Measurements from ENCODE around the gene TRPM5. TPM values are rescaled to one million over a fixed set of nuclear protein-coding genes. Genes with fewer than 3 reads are reported as not detected.

TRPM5 gene
- total and polyA plus RNA-seq, 2 donors (not counting 1 experiment from before 2014, with no cell fraction given), result 0.03 TPM; not detected in 1

- Mint-ChIP-seq H3K4me3 (peak overlapping the region; percentile 73), H3K27ac (peak overlapping the region; percentile 46), H3K9me3 (ENCODE audit: insufficient read depth) (peaks cover 6% of the 10 kb centered on the region), H3K4me1 (peaks cover 31% of the 10 kb centered on the region), H3K27me3 (no peaks in the 10 kb centered on the region)
- ATAC-seq (ENCODE audit: low read depth) (no peak), DNase-seq (no peak)
- Histone ChIP-seq H3K4me3 (ENCODE audit: control extremely low read depth in 1 of 5, extremely low read depth in 1 of 5, insufficient read depth in 1 of 5, low read depth in 2 of 5, low read length in 4 of 5) (peak overlapping the region in 1 of 5 experiments; percentile 23), H4K20me1 (ENCODE audit: control insufficient read depth, insufficient read depth, low read length, poor library complexity, severe bottlenecking) (peaks cover 24% of the 10 kb centered on the region), H3K9ac (ENCODE audit: low read length) (peak overlapping the region; percentile 51), H3K36me3 (replicated peaks in 1 of 2; ENCODE audit: control extremely low read depth in 1 of 2, control insufficient read depth in 1 of 2, extremely low read depth in 1 of 2, insufficient read depth in 2 of 2, low read length in 1 of 2) (peaks cover 0 to 2% of the 10 kb centered on the region in 2 experiments), H3K27me3 (replicated peaks in 1 of 4; ENCODE audit: control extremely low read depth in 1 of 4, control insufficient read depth in 3 of 4, insufficient read depth in 4 of 4, low read length in 3 of 4) (no peaks in the 10 kb centered on the region), H3K4me1 (ENCODE audit: control insufficient read depth in 2 of 2, insufficient read depth in 2 of 2, low read length in 2 of 2) (peaks cover 12% of the 10 kb centered on the region in 2 donors), H3K27ac (ENCODE audit: low read length in 2 of 2) (peak overlapping the region in 1 of 2 donors; percentile 10), H3K9me3 (ENCODE audit: control extremely low read depth in 1 of 3, control insufficient read depth in 2 of 3, insufficient read depth in 1 of 3, low read length in 2 of 3) (peaks cover 5 to 28% (median 15%) of the 10 kb centered on the region in 3 donors), H3K4me2 (replicated peaks; ENCODE audit: low read depth, low read length, poor library complexity, severe bottlenecking) (peak overlapping the region; percentile 62), H3K79me2 (ENCODE audit: control insufficient read depth, insufficient read depth, low read length) (peaks cover 15% of the 10 kb centered on the region), H2AFZ (ENCODE audit: insufficient read depth, low read depth, low read length, poor library complexity, severe bottlenecking) (no peak overlapping the region)
- CTCF ChIA-PET, result interaction anchor here (0.9 kb wide), 1 partner anchor 60 kb away, joined by 3 read pairs; no protein-coding TSS in a partner anchor
- 33% methylated on average over 13 of the region's 14 CpGs for WGBS (ENCODE audit: insufficient coverage)
- POLR2A ChIA-PET, result interaction anchor here (0.6 kb wide), 1 partner anchor 81 kb away, joined by 9 read pairs; the partner anchor contains the start of gene TSSC4
- intact Hi-C loops (cut with micrococcal nuclease), result no loop called here
- no peak for TF ChIP-seq CTCF (IDR thresholded peaks at IDR 0.05)
- no peak for TF ChIP-seq EZH2 (IDR thresholded peaks at IDR 0.05; ENCODE audit: borderline replicate concordance, insufficient read depth, low read depth, low read length, poor library complexity, severe bottlenecking)
These were observed 36.9 kb upstream of the TRPM5 start for GRCh38 chr11:2481253-2481652.

GRCh38 chr11:2480874-2481220, 36.5 kb upstream of the TRPM5 start:
- Histone ChIP-seq H3K27me3 (replicated peaks in 1 of 4; ENCODE audit: control extremely low read depth in 1 of 4, control insufficient read depth in 3 of 4, insufficient read depth in 4 of 4, low read length in 3 of 4) (no peaks in the 10 kb centered on the region), H2AFZ (ENCODE audit: insufficient read depth, low read depth, low read length, poor library complexity, severe bottlenecking) (no peak overlapping the region), H3K36me3 (replicated peaks in 1 of 2; ENCODE audit: control extremely low read depth in 1 of 2, control insufficient read depth in 1 of 2, extremely low read depth in 1 of 2, insufficient read depth in 2 of 2, low read length in 1 of 2) (peaks cover 0 to 2% of the 10 kb centered on the region in 2 experiments), H3K4me2 (replicated peaks; ENCODE audit: low read depth, low read length, poor library complexity, severe bottlenecking) (peak overlapping the region; percentile 62), H3K27ac (ENCODE audit: low read length in 2 of 2) (peak overlapping the region in 1 of 2 donors; percentile 10), H3K9ac (ENCODE audit: low read length) (peak overlapping the region; percentile 51), H3K79me2 (ENCODE audit: control insufficient read depth, insufficient read depth, low read length) (peaks cover 15% of the 10 kb centered on the region), H3K9me3 (ENCODE audit: control extremely low read depth in 1 of 3, control insufficient read depth in 2 of 3, insufficient read depth in 1 of 3, low read length in 2 of 3) (peaks cover 4 to 28% (median 15%) of the 10 kb centered on the region in 3 donors), H3K4me3 (ENCODE audit: control extremely low read depth in 1 of 5, extremely low read depth in 1 of 5, insufficient read depth in 1 of 5, low read depth in 2 of 5, low read length in 4 of 5) (peak overlapping the region in 3 of 5 experiments; percentile 7 to 44 (median 23)), H4K20me1 (ENCODE audit: control insufficient read depth, insufficient read depth, low read length, poor library complexity, severe bottlenecking) (peaks cover 24% of the 10 kb centered on the region), H3K4me1 (ENCODE audit: control insufficient read depth in 2 of 2, insufficient read depth in 2 of 2, low read length in 2 of 2) (peaks cover 12% of the 10 kb centered on the region in 2 donors)
- ChIA-PET POLR2A (interaction anchor here (0.6 kb wide), 1 partner anchor 81 kb away, joined by 9 read pairs; the partner anchor contains the start of gene TSSC4), CTCF (no interaction called here)
- Mint-ChIP-seq H3K27ac (peak overlapping the region; percentile 46), H3K4me3 (peak overlapping the region; percentile 73), H3K9me3 (ENCODE audit: insufficient read depth) (peaks cover 6% of the 10 kb centered on the region), H3K27me3 (no peaks in the 10 kb centered on the region), H3K4me1 (peaks cover 31% of the 10 kb centered on the region)
- ATAC-seq (ENCODE audit: low read depth) (peak; percentile 61), DNase-seq (no peak)
- TF ChIP-seq CTCF (IDR thresholded peaks at IDR 0.05) (no peak), EZH2 (IDR thresholded peaks at IDR 0.05; ENCODE audit: borderline replicate concordance, insufficient read depth, low read depth, low read length, poor library complexity, severe bottlenecking) (no peak)
- intact Hi-C loops (cut with micrococcal nuclease), result no loop called here
- WGBS (ENCODE audit: insufficient coverage), result 0% methylated on average over 1 of the region's 7 CpGs
